K562 (cell line): Measurements from ENCODE around the gene RPL3. TPM values are rescaled to one million over a fixed set of nuclear protein-coding genes. Genes with fewer than 3 reads are reported as not detected.

ENCODE experiments used
- RFX7 ChIP-seq: fragments of 250-450 bp; sonication (Bioruptor Pico); IDR thresholded peaks from 2 replicates; pipeline ENCODE4 v1.5.1; 2021; ENCODE audit warnings: mild to moderate bottlenecking
- TEAD2 ChIP-seq: fragments of 450-650 bp; IDR thresholded peaks from 2 replicates; pipeline ENCODE4 v1.6.1; 2016; ENCODE audit warnings: missing genetic modification characterization, control low read depth, missing compliant biosample characterization
- TGIF2 ChIP-seq: sonication (generic); formaldehyde crosslinking; IDR thresholded peaks from 2 replicates; pipeline ENCODE4 v1.8.1; 2022; ENCODE audit warnings: mild to moderate bottlenecking, missing genetic modification reagents, moderate library complexity
- ZBTB17 ChIP-seq: fragments of 450-650 bp; formaldehyde crosslinking; IDR thresholded peaks from 2 replicates; pipeline ENCODE4 v1.4.0; 2020; ENCODE audit warnings: mild to moderate bottlenecking
- polyA plus RNA-seq, 8 experiments: library from polyadenylated mRNA; depleted of rRNA in 4 of 8; stranded (reverse) in 5 of 8; unstranded in 3 of 8; fragments of >200 nt; fragmentation: Nextera tagmentation in 2 of 8; fragmentation: Illumina TruSeq in 1 of 8; extraction: Ambion mirVana in 2 of 8; extraction: Trizol in 1 of 8; gene quantifications; 2 replicates each; pipeline versions ENCODE4 v1.2.1 to v1.2.3, GENCODE V29; 2011 to 2014; ENCODE audit warnings: inconsistent platforms in 1 of 8, missing spikeins in 1 of 8
- total RNA-seq, 7 experiments: library from RNA; depleted of rRNA in 6 of 7; stranded (reverse); fragments of >200 nt in 6 of 7; fragmentation: Illumina TruSeq in 2 of 7; extraction: Trizol in 2 of 7; gene quantifications; 2 replicates each; pipeline versions ENCODE4 v1.2.1 to v1.2.3, GENCODE V29; 2011 to 2021; ENCODE audit warnings: low replicate concordance in 1 of 7
- TF ChIP-seq, protein P1 (sequence below): fragments of 450-650 bp; IDR thresholded peaks from 2 replicates; pipeline ENCODE4 v1.7.0; 2016; ENCODE audit warnings: borderline replicate concordance
- TF ChIP-seq, protein P2 (sequence below): fragments of 450-650 bp; formaldehyde crosslinking; IDR thresholded peaks from 2 replicates; pipeline ENCODE4 v1.4.0; 2020; ENCODE audit warnings: mild to moderate bottlenecking, moderate library complexity
- TF ChIP-seq, protein P3 (sequence below): IDR thresholded peaks from 3 replicates; pipeline ENCODE4 v1.6.1; 2011; ENCODE audit warnings: borderline replicate concordance, mild to moderate bottlenecking; ENCODE audit not compliant: insufficient read length, insufficient read depth
- TF ChIP-seq, protein P4 (sequence below): fragments of 450-650 bp; IDR thresholded peaks from 2 replicates; pipeline ENCODE4 v1.6.1; 2016; ENCODE audit warnings: low read depth
- TF ChIP-seq, protein P5 (sequence below): sonication (generic); formaldehyde crosslinking; IDR thresholded peaks from 2 replicates; pipeline ENCODE4 v1.8.1; 2023; ENCODE audit warnings: missing genetic modification reagents, mild to moderate bottlenecking, borderline replicate concordance

Gene RPL3
- total and polyA plus RNA-seq, 9 of the 15 experiments (the other 6 are each of a cell fraction or from before 2014, with no cell fraction given), result 1,624 to 4,066 (median 2,565) TPM

DNA sequence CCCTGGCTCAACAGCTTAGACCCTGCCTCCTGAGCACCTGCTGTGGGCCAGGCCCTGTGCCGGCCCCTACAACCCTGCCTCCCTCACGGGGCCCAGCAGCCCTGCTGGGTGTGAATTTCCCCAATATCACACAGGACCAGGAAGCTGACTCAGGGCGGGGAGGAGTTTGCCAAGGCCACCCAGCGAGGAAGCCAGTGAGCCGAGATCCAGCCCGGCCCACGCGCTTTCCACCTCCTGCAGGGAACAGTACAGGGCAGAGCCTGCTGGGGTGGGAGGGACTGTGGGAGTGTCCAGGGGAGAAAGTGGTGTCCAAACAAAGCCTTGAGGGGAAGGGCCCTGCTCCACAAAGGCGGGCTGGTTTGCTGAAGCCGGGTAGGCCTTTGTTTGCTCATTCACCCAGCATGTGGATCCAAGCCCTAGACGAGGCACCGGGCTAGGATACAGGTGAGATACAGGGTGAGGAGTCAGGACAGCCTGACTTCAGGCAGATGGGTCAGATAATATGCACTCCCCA lies 26.8 kb downstream of the RPL3 start (continued):
- TF ChIP-seq, protein P1, sequence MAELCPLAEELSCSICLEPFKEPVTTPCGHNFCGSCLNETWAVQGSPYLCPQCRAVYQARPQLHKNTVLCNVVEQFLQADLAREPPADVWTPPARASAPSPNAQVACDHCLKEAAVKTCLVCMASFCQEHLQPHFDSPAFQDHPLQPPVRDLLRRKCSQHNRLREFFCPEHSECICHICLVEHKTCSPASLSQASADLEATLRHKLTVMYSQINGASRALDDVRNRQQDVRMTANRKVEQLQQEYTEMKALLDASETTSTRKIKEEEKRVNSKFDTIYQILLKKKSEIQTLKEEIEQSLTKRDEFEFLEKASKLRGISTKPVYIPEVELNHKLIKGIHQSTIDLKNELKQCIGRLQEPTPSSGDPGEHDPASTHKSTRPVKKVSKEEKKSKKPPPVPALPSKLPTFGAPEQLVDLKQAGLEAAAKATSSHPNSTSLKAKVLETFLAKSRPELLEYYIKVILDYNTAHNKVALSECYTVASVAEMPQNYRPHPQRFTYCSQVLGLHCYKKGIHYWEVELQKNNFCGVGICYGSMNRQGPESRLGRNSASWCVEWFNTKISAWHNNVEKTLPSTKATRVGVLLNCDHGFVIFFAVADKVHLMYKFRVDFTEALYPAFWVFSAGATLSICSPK, result no peak
- TF ChIP-seq TEAD2 (tag), result no peak
- TF ChIP-seq, protein P2, sequence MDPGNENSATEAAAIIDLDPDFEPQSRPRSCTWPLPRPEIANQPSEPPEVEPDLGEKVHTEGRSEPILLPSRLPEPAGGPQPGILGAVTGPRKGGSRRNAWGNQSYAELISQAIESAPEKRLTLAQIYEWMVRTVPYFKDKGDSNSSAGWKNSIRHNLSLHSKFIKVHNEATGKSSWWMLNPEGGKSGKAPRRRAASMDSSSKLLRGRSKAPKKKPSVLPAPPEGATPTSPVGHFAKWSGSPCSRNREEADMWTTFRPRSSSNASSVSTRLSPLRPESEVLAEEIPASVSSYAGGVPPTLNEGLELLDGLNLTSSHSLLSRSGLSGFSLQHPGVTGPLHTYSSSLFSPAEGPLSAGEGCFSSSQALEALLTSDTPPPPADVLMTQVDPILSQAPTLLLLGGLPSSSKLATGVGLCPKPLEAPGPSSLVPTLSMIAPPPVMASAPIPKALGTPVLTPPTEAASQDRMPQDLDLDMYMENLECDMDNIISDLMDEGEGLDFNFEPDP (CRISPR knock-in tag), result no peak
- no peak for TF ChIP-seq TGIF2
- TF ChIP-seq, protein P3, sequence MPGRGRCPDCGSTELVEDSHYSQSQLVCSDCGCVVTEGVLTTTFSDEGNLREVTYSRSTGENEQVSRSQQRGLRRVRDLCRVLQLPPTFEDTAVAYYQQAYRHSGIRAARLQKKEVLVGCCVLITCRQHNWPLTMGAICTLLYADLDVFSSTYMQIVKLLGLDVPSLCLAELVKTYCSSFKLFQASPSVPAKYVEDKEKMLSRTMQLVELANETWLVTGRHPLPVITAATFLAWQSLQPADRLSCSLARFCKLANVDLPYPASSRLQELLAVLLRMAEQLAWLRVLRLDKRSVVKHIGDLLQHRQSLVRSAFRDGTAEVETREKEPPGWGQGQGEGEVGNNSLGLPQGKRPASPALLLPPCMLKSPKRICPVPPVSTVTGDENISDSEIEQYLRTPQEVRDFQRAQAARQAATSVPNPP, result no peak
- TF ChIP-seq, protein P4, sequence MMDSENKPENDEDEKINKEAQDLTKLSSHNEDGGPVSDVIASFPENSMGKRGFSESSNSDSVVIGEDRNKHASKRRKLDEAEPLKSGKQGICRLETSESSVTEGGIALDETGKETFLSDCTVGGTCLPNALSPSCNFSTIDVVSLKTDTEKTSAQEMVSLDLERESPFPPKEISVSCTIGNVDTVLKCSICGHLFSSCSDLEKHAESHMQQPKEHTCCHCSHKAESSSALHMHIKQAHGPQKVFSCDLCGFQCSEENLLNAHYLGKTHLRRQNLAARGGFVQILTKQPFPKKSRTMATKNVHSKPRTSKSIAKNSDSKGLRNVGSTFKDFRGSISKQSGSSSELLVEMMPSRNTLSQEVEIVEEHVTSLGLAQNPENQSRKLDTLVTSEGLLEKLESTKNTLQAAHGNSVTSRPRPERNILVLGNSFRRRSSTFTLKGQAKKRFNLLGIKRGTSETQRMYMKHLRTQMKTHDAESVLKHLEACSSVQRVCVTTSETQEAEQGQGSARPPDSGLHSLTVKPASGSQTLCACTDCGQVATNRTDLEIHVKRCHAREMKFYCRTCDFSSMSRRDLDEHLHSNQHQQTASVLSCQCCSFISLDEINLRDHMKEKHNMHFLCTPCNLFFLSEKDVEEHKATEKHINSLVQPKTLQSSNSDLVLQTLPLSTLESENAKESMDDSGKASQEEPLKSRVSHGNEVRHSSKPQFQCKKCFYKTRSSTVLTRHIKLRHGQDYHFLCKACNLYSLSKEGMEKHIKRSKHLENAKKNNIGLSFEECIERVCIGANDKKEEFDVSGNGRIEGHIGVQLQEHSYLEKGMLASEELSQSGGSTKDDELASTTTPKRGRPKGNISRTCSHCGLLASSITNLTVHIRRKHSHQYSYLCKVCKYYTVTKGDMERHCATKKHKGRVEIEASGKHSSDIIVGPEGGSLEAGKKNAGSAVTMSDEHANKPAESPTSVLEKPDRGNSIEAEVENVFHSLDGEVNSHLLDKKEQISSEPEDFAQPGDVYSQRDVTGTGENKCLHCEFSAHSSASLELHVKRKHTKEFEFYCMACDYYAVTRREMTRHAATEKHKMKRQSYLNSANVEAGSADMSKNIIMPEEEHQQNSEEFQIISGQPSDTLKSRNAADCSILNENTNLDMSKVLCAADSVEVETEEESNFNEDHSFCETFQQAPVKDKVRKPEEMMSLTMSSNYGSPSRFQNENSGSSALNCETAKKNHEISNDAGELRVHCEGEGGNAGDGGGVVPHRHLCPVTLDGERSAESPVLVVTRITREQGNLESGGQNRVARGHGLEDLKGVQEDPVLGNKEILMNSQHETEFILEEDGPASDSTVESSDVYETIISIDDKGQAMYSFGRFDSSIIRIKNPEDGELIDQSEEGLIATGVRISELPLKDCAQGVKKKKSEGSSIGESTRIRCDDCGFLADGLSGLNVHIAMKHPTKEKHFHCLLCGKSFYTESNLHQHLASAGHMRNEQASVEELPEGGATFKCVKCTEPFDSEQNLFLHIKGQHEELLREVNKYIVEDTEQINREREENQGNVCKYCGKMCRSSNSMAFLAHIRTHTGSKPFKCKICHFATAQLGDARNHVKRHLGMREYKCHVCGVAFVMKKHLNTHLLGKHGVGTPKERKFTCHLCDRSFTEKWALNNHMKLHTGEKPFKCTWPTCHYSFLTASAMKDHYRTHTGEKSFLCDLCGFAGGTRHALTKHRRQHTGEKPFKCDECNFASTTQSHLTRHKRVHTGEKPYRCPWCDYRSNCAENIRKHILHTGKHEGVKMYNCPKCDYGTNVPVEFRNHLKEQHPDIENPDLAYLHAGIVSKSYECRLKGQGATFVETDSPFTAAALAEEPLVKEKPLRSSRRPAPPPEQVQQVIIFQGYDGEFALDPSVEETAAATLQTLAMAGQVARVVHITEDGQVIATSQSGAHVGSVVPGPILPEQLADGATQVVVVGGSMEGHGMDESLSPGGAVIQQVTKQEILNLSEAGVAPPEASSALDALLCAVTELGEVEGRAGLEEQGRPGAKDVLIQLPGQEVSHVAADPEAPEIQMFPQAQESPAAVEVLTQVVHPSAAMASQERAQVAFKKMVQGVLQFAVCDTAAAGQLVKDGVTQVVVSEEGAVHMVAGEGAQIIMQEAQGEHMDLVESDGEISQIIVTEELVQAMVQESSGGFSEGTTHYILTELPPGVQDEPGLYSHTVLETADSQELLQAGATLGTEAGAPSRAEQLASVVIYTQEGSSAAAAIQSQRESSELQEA, result no peak
- no peak for TF ChIP-seq ZBTB17 (CRISPR knock-in tag)
- no peak for TF ChIP-seq RFX7
- TF ChIP-seq, protein P5, sequence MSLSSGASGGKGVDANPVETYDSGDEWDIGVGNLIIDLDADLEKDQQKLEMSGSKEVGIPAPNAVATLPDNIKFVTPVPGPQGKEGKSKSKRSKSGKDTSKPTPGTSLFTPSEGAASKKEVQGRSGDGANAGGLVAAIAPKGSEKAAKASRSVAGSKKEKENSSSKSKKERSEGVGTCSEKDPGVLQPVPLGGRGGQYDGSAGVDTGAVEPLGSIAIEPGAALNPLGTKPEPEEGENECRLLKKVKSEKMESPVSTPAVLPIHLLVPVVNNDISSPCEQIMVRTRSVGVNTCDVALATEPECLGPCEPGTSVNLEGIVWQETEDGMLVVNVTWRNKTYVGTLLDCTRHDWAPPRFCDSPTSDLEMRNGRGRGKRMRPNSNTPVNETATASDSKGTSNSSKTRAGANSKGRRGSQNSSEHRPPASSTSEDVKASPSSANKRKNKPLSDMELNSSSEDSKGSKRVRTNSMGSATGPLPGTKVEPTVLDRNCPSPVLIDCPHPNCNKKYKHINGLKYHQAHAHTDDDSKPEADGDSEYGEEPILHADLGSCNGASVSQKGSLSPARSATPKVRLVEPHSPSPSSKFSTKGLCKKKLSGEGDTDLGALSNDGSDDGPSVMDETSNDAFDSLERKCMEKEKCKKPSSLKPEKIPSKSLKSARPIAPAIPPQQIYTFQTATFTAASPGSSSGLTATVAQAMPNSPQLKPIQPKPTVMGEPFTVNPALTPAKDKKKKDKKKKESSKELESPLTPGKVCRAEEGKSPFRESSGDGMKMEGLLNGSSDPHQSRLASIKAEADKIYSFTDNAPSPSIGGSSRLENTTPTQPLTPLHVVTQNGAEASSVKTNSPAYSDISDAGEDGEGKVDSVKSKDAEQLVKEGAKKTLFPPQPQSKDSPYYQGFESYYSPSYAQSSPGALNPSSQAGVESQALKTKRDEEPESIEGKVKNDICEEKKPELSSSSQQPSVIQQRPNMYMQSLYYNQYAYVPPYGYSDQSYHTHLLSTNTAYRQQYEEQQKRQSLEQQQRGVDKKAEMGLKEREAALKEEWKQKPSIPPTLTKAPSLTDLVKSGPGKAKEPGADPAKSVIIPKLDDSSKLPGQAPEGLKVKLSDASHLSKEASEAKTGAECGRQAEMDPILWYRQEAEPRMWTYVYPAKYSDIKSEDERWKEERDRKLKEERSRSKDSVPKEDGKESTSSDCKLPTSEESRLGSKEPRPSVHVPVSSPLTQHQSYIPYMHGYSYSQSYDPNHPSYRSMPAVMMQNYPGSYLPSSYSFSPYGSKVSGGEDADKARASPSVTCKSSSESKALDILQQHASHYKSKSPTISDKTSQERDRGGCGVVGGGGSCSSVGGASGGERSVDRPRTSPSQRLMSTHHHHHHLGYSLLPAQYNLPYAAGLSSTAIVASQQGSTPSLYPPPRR (CRISPR knock-in tag), result no peak
